Glomerular visceral epithelial cell (primary cell): ENCODE measurements around the gene OR2AG2.
A peak's percentile ranks its signal among the peaks of the same experiment; 100 is the strongest.

Source experiments
- DNase-seq: peaks from one replicate; pipeline ENCODE4 v3.0.0-alpha.2; 2016; ENCODE audit errors: extremely low spot score

The OR2AG2 gene

GRCh38 chr11:6742260-6742659, 29.5 kb downstream of the OR2AG2 start:
- DNase-seq = no peak

- no peak for DNase-seq
Measured at GRCh38 chr11:6738590-6738989, 33.2 kb downstream of the OR2AG2 start.

- DNase-seq = peak; percentile 35
Measured at GRCh38 chr11:6737872-6738466, 33.8 kb downstream of the OR2AG2 start.

GRCh38 chr11:6736495-6737121, 35.2 kb downstream of the OR2AG2 start:
- DNase-seq = peak; percentile 24

- peak; percentile 50 for DNase-seq
Measured at GRCh38 chr11:6735306-6735705, 36.5 kb downstream of the OR2AG2 start.

GRCh38 chr11:6734616-6735015, 37.2 kb downstream of the OR2AG2 start:
- no peak for DNase-seq

- DNase-seq = no peak
Measured at GRCh38 chr11:6733326-6734275, 38.2 kb downstream of the OR2AG2 start.

- DNase-seq = no peak
Measured at GRCh38 chr11:6727971-6728760, 43.6 kb downstream of the OR2AG2 start.

- no peak for DNase-seq
Measured at GRCh38 chr11:6725386-6725896, 46.3 kb downstream of the OR2AG2 start.

- no peak for DNase-seq
Measured at GRCh38 chr11:6724013-6724412, 47.8 kb downstream of the OR2AG2 start.

GRCh38 chr11:6721343-6721742, 50.4 kb downstream of the OR2AG2 start:
- no peak for DNase-seq

GRCh38 chr11:6719576-6719975, 52.2 kb downstream of the OR2AG2 start:
- no peak for DNase-seq

- no peak for DNase-seq
Measured at GRCh38 chr11:6717426-6717825, 54.4 kb downstream of the OR2AG2 start.
